ENCODE results near the gene ASNSD1.

Gene ASNSD1

GRCh38 chr2:189681203-189681602 lies 19.9 kb downstream of the ASNSD1 start:
- no peak overlapping the region for H2BK5ac ChIP-seq (ENCODE audit: low read length)
- H2BK15ac ChIP-seq (ENCODE audit: low read length): no peak overlapping the region
- H3K79me1 ChIP-seq (ENCODE audit: low read depth, low read length): no peaks in the 10 kb centered on the region
- H3K14ac ChIP-seq (ENCODE audit: low read length): no peak overlapping the region
- H3K9me3 ChIP-seq (replicated peaks in 1 of 2; ENCODE audit: control insufficient read depth in 2 of 2, insufficient read depth in 1 of 2, low read depth in 1 of 2, low read length in 2 of 2): peaks cover 4 to 9% of the 10 kb centered on the region in 2 donors
- H3K4me2 ChIP-seq (ENCODE audit: insufficient read depth, low read length, poor library complexity, severe bottlenecking): no peak overlapping the region
- no peak overlapping the region for H3K4me3 ChIP-seq (ENCODE audit: low read length in 2 of 2)
- H3K4ac ChIP-seq (ENCODE audit: low read length): no peak overlapping the region
- H3K18ac ChIP-seq (ENCODE audit: low read length): no peak overlapping the region
- H4K91ac ChIP-seq (ENCODE audit: low read depth, low read length, poor library complexity): no peak overlapping the region
- DNase-seq (ENCODE audit: low spot score): no peak
- no peak overlapping the region for H4K8ac ChIP-seq (ENCODE audit: low read depth, low read length)
- H3K27me3 ChIP-seq (ENCODE audit: control insufficient read depth in 3 of 3, insufficient read depth in 3 of 3, low read depth in 1 of 3, low read length in 3 of 3): no peaks in the 10 kb centered on the region
- H2AFZ ChIP-seq (ENCODE audit: low read length): no peak overlapping the region
- no peaks in the 10 kb centered on the region for H3K4me1 ChIP-seq (ENCODE audit: control insufficient read depth in 2 of 2, insufficient read depth in 1 of 2, low read depth in 1 of 2, low read length in 2 of 2)
- H3K9ac ChIP-seq (ENCODE audit: low read depth, low read length, poor library complexity): no peak overlapping the region
- H2BK120ac ChIP-seq (ENCODE audit: low read depth, low read length): no peak overlapping the region
- no peak overlapping the region for H3K27ac ChIP-seq (replicated peaks; ENCODE audit: low read length)
- H3K23ac ChIP-seq (ENCODE audit: low read depth, low read length, poor library complexity): no peak overlapping the region
- H2BK12ac ChIP-seq (ENCODE audit: low read length): no peak overlapping the region
- peaks cover 0 to 13% of the 10 kb centered on the region in 2 donors for H3K36me3 ChIP-seq (replicated peaks in 1 of 2; ENCODE audit: control insufficient read depth in 2 of 2, insufficient read depth in 2 of 2, low read length in 2 of 2)
- WGBS, 2 donors (ENCODE audit: extremely low coverage in 2 of 2, insufficient read length in 2 of 2, insufficient replicate concordance in 1 of 2): no CpG with 5 or more reads among the region's 1 CpG
- no peak overlapping the region for H2AK5ac ChIP-seq (ENCODE audit: low read depth, low read length)

GRCh38 chr2:189681903-189682302 lies 20.6 kb downstream of the ASNSD1 start:
- H3K9me3 ChIP-seq (replicated peaks in 1 of 2; ENCODE audit: control insufficient read depth in 2 of 2, insufficient read depth in 1 of 2, low read depth in 1 of 2, low read length in 2 of 2): peaks cover 4 to 9% of the 10 kb centered on the region in 2 donors

GRCh38 chr2:189683348-189683747 lies 22.1 kb downstream of the ASNSD1 start:
- no peak overlapping the region for H3K23ac ChIP-seq (ENCODE audit: low read depth, low read length, poor library complexity)

More at GRCh38 chr2:189681903-189682302, 20.6 kb downstream of the ASNSD1 start:
- Histone ChIP-seq H2BK120ac (ENCODE audit: low read depth, low read length) (no peak overlapping the region), H2AFZ (ENCODE audit: low read length) (no peak overlapping the region), H3K4me3 (ENCODE audit: low read length in 2 of 2) (no peak overlapping the region), H2AK5ac (ENCODE audit: low read depth, low read length) (no peak overlapping the region), H3K27ac (replicated peaks; ENCODE audit: low read length) (no peak overlapping the region), H2BK12ac (ENCODE audit: low read length) (no peak overlapping the region), H3K79me1 (ENCODE audit: low read depth, low read length) (no peaks in the 10 kb centered on the region), H3K4me1 (ENCODE audit: control insufficient read depth in 2 of 2, insufficient read depth in 1 of 2, low read depth in 1 of 2, low read length in 2 of 2) (no peaks in the 10 kb centered on the region), H3K36me3 (replicated peaks in 1 of 2; ENCODE audit: control insufficient read depth in 2 of 2, insufficient read depth in 2 of 2, low read length in 2 of 2) (peaks cover 0 to 8% of the 10 kb centered on the region in 2 donors), H3K4me2 (ENCODE audit: insufficient read depth, low read length, poor library complexity, severe bottlenecking) (no peak overlapping the region), H4K8ac (ENCODE audit: low read depth, low read length) (no peak overlapping the region), H2BK5ac (ENCODE audit: low read length) (no peak overlapping the region), H3K4ac (ENCODE audit: low read length) (no peak overlapping the region), H3K23ac (ENCODE audit: low read depth, low read length, poor library complexity) (no peak overlapping the region), H3K18ac (ENCODE audit: low read length) (no peak overlapping the region), H2BK15ac (ENCODE audit: low read length) (no peak overlapping the region), H4K91ac (ENCODE audit: low read depth, low read length, poor library complexity) (no peak overlapping the region), H3K27me3 (ENCODE audit: control insufficient read depth in 3 of 3, insufficient read depth in 3 of 3, low read depth in 1 of 3, low read length in 3 of 3) (no peaks in the 10 kb centered on the region), H3K14ac (ENCODE audit: low read length) (no peak overlapping the region), H3K9ac (ENCODE audit: low read depth, low read length, poor library complexity) (no peak overlapping the region)
- DNase-seq (ENCODE audit: low spot score): no peak

GRCh38 chr2:189684811-189685210 lies 23.6 kb downstream of the ASNSD1 start:
- no peak overlapping the region for H3K27ac ChIP-seq (replicated peaks; ENCODE audit: low read length)
- H2AK5ac ChIP-seq (ENCODE audit: low read depth, low read length): no peak overlapping the region
- no CpG with 5 or more reads among the region's 1 CpG for WGBS, 2 donors (ENCODE audit: extremely low coverage in 2 of 2, insufficient read length in 2 of 2, insufficient replicate concordance in 1 of 2)
- H3K79me1 ChIP-seq (ENCODE audit: low read depth, low read length): no peaks in the 10 kb centered on the region
- no peaks in the 10 kb centered on the region for H3K27me3 ChIP-seq (ENCODE audit: control insufficient read depth in 3 of 3, insufficient read depth in 3 of 3, low read depth in 1 of 3, low read length in 3 of 3)
- DNase-seq (ENCODE audit: low spot score): no peak
- no peak overlapping the region for H3K23ac ChIP-seq (ENCODE audit: low read depth, low read length, poor library complexity)
- no peak overlapping the region for H3K4me3 ChIP-seq (ENCODE audit: low read length in 2 of 2)
- H3K14ac ChIP-seq (ENCODE audit: low read length): no peak overlapping the region
- H2AFZ ChIP-seq (ENCODE audit: low read length): no peak overlapping the region
- no peak overlapping the region for H2BK5ac ChIP-seq (ENCODE audit: low read length)
- peaks cover 0 to 8% of the 10 kb centered on the region in 2 donors for H3K36me3 ChIP-seq (replicated peaks in 1 of 2; ENCODE audit: control insufficient read depth in 2 of 2, insufficient read depth in 2 of 2, low read length in 2 of 2)
- H4K8ac ChIP-seq (ENCODE audit: low read depth, low read length): no peak overlapping the region
- no peak overlapping the region for H3K9ac ChIP-seq (ENCODE audit: low read depth, low read length, poor library complexity)
- no peak overlapping the region for H3K4ac ChIP-seq (ENCODE audit: low read length)
- no peak overlapping the region for H3K4me2 ChIP-seq (ENCODE audit: insufficient read depth, low read length, poor library complexity, severe bottlenecking)
- no peak overlapping the region for H3K18ac ChIP-seq (ENCODE audit: low read length)
- no peak overlapping the region for H2BK15ac ChIP-seq (ENCODE audit: low read length)
- no peaks in the 10 kb centered on the region for H3K4me1 ChIP-seq (ENCODE audit: control insufficient read depth in 2 of 2, insufficient read depth in 1 of 2, low read depth in 1 of 2, low read length in 2 of 2)
- peaks cover 0 to 4% of the 10 kb centered on the region in 2 donors for H3K9me3 ChIP-seq (replicated peaks in 1 of 2; ENCODE audit: control insufficient read depth in 2 of 2, insufficient read depth in 1 of 2, low read depth in 1 of 2, low read length in 2 of 2)
- H2BK12ac ChIP-seq (ENCODE audit: low read length): no peak overlapping the region
- H2BK120ac ChIP-seq (ENCODE audit: low read depth, low read length): no peak overlapping the region
- no peak overlapping the region for H4K91ac ChIP-seq (ENCODE audit: low read depth, low read length, poor library complexity)

More at GRCh38 chr2:189683348-189683747, 22.1 kb downstream of the ASNSD1 start:
- Histone ChIP-seq H2BK120ac (ENCODE audit: low read depth, low read length) (no peak overlapping the region), H2BK5ac (ENCODE audit: low read length) (no peak overlapping the region), H2AK5ac (ENCODE audit: low read depth, low read length) (no peak overlapping the region), H4K8ac (ENCODE audit: low read depth, low read length) (no peak overlapping the region), H3K27ac (replicated peaks; ENCODE audit: low read length) (no peak overlapping the region), H3K36me3 (replicated peaks in 1 of 2; ENCODE audit: control insufficient read depth in 2 of 2, insufficient read depth in 2 of 2, low read length in 2 of 2) (peaks cover 0 to 8% of the 10 kb centered on the region in 2 donors), H2AFZ (ENCODE audit: low read length) (no peak overlapping the region), H3K4me1 (ENCODE audit: control insufficient read depth in 2 of 2, insufficient read depth in 1 of 2, low read depth in 1 of 2, low read length in 2 of 2) (no peaks in the 10 kb centered on the region), H3K4me2 (ENCODE audit: insufficient read depth, low read length, poor library complexity, severe bottlenecking) (no peak overlapping the region), H3K4ac (ENCODE audit: low read length) (no peak overlapping the region), H3K79me1 (ENCODE audit: low read depth, low read length) (no peaks in the 10 kb centered on the region), H3K9me3 (replicated peaks in 1 of 2; ENCODE audit: control insufficient read depth in 2 of 2, insufficient read depth in 1 of 2, low read depth in 1 of 2, low read length in 2 of 2) (peaks cover 4% of the 10 kb centered on the region in 2 donors), H2BK15ac (ENCODE audit: low read length) (no peak overlapping the region), H4K91ac (ENCODE audit: low read depth, low read length, poor library complexity) (no peak overlapping the region), H3K18ac (ENCODE audit: low read length) (no peak overlapping the region), H3K9ac (ENCODE audit: low read depth, low read length, poor library complexity) (no peak overlapping the region), H3K27me3 (ENCODE audit: control insufficient read depth in 3 of 3, insufficient read depth in 3 of 3, low read depth in 1 of 3, low read length in 3 of 3) (no peaks in the 10 kb centered on the region), H3K14ac (ENCODE audit: low read length) (no peak overlapping the region), H3K4me3 (ENCODE audit: low read length in 2 of 2) (no peak overlapping the region), H2BK12ac (ENCODE audit: low read length) (no peak overlapping the region)
- no CpG with 5 or more reads among the region's 1 CpG for WGBS, 2 donors (ENCODE audit: extremely low coverage in 2 of 2, insufficient read length in 2 of 2, insufficient replicate concordance in 1 of 2)
- no peak for DNase-seq (ENCODE audit: low spot score)
